Endothelial cell of hepatic sinusoid (primary cell): Measurements from ENCODE around the gene SIM2.

Source experiments
- in situ Hi-C: cut with HindIII; loops from 2 replicates; pipeline ENCODE4 v1.10.0; 2017; ENCODE audit warnings: low sequenced_read_pairs

Gene SIM2

DNA sequence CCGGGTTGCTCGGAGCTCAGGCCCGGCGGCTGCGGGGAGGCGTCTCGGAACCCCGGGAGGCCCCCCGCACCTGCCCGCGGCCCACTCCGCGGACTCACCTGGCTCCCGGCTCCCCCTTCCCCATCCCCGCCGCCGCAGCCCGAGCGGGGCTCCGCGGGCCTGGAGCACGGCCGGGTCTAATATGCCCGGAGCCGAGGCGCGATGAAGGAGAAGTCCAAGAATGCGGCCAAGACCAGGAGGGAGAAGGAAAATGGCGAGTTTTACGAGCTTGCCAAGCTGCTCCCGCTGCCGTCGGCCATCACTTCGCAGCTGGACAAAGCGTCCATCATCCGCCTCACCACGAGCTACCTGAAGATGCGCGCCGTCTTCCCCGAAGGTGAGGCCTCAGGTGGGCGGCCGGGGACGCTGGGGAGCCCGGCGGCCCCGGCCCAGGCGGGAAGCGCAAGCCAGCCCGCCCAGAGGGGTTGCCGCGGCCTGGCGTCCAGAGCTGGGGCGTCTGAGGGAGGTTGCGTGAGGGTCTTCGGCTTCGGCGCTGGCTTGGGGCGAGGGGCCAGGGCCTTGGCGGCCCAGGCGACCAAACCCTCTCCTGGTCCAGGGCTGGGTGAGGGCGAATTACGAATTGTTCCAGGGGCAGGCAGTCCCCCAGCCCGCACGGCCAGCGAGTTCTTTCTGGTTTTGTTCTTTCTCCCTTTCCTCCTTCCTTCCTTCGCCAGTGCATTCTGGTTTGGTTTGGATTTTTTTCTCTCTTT lies 805 bp downstream of the SIM2 start:
- in situ Hi-C loops: no loop called here

DNA sequence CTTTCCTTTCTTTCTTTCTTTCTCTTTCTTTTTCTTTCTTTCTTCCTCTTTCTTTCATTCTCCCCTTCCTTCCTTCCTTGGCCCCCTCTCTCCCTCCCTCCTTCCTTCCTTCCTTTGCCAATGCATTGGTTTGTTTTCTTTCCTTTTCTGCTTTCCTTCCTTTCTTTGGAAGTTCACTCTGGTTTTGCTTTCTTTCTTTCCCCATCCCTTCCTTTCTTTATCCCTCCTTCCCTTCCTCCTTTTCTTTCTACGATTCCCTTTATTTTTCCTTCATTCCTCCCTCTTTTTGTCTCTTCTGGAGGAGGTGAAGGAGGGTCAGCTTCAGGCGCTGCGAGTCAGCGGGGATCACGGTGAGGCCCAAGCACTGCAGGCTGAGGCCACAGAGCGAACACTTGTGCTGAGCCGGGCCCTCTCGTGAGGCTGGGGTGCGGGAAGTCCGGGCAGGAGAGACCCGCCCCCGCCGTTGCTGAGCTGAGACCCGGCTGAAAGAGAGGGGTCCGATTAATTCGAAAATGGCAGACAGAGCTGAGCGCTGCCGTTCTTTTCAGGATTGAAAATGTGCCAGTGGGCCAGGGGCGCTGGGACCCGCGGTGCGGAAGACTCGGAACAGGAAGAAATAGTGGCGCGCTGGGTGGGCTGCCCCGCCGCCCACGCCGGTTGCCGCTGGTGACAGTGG lies 1.5 kb downstream of the SIM2 start:
- in situ Hi-C loops: no loop called here

DNA sequence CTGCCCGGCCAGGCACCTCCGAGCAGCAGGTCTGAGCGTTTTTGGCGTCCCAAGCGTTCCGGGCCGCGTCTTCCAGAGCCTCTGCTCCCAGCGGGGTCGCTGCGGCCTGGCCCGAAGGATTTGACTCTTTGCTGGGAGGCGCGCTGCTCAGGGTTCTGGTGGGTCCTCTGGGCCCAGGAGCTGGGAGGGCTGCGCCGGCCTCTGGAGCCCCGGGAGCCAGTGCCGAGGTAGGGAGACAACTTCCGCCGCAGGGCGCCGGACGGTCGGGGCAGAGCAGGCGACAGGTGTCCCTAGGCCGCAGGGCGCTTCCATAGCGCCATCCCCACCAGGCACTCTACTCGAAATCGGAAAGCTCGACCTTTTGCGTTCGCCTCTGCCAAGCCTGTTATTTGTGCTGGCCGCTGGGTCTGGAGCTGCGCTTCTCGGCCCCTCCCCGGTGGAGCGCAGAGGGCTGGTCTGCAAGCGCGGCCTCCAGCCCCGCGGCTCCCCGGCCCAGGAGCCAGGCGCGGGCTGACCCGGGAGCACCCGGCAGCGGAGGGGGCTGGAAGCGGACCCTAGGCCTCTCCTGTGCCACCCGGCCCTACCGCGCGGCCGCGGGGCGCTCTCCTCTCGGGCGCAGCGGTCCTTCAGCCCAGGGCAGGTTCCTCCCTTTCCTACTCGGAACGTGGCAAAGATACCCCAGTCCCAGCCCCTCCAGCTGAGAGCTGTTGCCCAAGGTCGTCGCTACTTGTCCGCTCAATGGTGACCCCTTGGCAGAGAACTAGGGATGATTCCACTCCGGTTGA lies 2.2 kb downstream of the SIM2 start:
- in situ Hi-C loops: no loop called here

DNA sequence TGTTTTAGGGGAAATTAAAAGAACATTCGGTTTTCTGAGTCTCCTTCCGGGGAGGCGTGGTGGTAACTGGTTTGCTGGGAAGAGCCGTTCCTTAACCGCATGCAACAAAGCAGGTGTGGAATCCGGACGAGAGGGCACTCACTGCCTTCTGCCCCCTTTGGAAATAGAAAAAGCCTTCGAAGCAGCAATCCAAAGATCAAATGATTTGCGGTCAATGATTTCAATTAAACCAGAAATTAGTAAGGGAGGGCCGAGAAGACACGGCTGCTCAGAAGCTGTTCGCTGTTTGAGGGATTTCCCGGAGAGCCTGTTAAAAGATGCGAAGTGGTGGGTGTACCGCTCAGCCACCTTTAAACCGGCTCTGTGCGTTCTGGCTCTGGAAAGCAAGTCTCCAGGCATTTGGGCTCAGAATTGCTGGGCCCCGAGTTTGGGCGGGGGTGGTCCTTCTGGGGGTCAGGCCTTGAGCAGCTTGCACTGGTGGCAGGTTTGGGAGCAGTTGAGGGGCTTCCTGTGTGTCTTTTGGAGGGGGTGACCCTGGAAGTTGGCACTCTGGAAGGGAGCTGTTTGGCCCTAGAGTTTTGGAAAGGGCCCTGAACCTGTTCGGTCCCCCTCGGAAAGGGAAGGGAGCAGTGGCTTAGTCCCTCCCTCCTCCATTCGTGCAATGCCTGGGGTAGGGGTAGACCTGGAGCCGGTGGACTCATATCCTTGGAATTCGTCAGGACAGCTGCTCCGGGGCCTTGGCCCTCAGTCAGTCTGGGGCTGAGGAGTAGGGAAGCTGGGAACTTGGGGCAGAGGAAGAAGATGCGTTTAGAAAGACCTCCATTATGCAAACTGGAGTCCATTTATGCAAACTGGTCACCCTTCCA lies 3.1 kb downstream of the SIM2 start:
- in situ Hi-C loops: no loop called here

DNA sequence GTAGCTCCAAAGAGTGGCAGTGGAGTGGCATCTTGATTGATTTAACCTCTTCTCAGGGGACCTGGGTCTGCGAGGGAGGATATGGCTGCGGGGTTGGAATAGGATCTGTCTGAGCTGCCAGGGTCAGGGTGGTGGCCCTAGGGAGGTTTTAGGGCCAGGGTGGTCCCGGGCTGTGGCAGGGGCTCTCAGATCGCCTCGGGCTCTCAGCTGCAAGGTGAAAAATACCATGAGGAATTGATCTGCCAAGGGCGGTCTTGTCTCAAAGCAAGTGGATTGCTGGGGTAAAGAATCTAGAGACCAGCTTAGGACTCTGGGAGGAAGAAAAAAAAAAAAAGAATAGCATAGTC lies 3.7 kb downstream of the SIM2 start:
- in situ Hi-C loops: no loop called here

DNA sequence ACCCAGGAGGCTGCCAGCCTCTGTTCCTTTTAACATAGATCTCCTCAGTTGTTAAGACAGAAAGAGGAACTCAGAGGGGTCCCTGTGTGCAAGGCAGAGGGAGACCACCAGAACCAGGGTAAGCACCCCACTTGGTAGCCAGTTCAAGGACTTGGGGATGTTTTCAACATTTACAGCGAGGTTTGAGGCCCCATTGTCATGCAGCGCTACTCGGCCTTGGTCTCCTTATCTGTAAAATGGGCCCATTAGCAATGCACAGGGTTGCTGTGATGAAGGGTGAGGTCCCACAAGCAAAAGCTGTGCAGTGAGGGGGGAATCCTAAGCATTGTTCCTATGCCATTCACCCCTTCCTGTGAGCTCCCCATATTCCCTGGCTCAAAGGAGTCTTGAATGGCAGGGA lies 4.2 kb downstream of the SIM2 start:
- in situ Hi-C loops: no loop called here

DNA sequence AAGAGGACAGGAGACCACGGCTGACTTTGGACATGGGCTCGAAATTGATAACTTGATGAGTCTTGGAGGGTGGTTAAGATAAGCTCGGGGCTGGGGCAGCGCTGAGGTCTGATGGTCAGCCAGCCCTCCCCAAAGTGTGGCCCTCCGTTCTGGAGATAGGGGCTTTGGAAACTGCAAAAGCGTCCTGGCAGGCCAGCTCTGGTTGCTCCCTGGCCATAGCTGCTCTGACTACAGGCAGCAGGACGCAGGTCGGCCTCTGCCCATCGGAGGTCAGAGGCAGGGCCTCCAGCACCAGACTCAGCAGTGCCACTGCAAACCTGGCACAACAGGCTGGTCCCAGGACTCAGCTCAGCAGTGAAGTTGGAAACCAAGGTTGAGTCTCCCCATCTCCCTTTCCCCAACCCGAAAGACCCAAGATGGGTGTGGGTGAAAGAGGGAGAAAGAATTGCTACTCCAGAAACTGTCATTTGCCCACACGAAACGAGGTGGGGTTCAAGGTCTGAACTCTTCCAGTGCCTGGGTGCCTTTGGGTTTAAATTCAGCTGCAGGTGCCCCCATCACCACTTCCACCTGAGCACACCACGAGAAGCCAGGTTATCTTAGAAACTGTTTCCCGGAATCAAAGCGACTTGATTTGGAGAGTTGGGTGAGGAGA lies 4.8 kb downstream of the SIM2 start:
- in situ Hi-C loops: no loop called here

DNA sequence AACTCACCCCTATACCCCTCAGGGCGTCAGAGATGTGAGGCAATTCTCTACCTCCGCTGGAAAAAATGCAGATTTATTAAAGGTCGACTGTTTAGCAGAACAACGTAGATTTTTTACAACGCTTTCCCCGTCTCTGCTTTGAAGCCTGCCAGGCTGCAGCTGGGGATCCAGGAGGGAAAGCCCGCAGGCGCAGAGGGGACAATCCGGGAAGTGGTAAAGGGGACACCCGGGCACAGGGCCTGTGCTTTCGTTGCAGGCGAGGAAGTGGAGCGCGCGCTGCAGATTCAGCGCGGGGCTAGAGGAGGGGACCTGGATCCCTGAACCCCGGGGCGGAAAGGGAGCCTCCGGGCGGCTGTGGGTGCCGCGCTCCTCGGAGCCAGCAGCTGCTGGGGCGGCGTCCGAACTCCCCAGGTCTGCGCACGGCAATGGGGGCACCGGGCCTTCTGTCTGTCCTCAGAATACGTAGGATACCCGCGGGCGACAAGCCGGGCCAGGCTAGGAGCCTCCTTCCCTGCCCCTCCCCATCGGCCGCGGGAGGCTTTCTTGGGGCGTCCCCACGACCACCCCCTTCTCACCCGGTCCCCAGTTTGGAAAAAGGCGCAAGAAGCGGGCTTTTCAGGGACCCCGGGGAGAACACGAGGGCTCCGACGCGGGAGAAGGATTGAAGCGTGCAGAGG lies 5.5 kb downstream of the SIM2 start:
- in situ Hi-C loops: no loop called here

DNA sequence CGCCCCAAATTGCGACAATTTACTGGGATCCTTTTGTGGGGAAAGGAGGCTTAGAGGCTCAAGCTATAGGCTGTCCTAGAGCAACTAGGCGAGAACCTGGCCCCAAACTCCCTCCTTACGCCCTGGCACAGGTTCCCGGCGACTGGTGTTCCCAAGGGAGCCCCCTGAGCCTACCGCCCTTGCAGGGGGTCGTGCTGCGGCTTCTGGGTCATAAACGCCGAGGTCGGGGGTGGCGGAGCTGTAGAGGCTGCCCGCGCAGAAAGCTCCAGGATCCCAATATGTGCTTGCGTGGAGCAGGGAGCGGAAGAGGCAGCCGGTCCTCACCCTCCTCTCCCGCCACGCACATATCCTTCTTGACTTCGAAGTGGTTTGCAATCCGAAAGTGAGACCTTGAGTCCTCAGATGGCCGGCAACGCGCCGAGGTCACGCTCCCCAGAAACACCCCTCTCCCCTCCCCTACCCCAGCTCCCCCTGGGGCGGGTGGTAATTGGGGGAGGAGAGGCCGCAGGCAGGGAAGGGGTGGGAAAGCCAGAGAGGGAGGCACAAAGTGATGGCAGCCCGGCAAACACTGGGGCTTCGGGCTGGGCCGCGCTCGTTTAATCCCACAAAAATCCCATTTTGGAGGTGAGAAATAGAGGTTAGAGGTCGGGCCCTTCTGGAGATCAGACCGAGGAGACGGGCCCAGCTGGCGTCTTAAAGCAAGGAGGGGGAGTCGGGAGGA lies 6.2 kb downstream of the SIM2 start:
- in situ Hi-C loops: no loop called here

DNA sequence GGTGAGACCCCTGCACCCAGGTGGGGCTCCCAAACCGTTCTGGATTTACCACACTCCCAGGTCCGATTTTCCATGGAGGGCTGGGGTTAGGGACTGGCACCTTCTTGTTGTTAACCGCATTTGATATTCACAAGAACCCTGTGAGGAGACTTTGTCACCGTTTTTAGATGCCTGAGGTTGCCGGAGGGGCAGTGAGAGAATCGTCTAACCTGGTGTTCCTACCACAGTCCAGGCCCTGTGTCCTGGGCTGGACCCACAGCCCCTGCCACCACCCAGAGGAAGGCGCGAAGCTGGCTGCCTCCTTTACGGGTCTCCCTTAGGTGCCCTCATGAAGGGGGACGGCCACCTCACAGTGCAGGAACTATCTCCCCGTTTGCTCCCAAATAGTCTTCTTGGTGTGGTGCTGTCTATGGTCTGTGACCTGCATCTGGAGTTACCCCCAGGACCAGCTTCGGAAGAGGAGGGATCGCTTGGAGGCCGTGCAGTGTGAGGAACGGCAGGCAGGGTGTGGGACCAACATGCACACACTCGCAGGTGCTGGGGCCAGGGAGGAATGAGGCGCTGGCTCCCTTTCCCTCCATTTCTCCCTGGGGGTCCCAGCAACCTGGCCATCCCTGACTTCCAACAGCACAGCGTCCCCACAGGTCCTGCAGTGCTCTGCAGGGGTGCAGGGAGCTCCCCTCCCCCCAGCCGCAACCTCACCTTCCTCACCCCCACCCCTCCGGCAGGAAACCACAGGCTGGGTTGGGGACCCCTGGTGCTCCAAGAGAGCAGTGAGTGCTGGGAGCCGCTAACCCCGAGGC lies 7.0 kb downstream of the SIM2 start:
- in situ Hi-C loops: no loop called here

DNA sequence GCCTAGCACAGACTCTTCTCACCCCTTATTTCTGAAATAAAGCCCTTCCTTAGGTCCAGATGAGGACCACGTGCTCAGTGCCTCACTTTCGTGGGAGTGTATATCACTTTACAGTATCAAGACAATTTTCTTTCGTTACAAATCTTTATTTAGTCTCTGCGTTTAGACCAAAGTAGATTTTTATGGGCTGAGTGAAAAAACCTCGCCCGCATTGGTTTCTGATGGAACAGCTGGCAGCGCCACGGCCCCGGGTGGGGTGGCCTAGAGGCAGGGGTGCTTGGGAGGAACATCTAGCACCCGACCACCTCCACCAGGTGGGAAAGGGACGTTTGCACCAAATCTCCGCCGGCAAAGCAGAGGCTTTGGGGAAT lies 7.6 kb downstream of the SIM2 start:
- in situ Hi-C loops: no loop called here

DNA sequence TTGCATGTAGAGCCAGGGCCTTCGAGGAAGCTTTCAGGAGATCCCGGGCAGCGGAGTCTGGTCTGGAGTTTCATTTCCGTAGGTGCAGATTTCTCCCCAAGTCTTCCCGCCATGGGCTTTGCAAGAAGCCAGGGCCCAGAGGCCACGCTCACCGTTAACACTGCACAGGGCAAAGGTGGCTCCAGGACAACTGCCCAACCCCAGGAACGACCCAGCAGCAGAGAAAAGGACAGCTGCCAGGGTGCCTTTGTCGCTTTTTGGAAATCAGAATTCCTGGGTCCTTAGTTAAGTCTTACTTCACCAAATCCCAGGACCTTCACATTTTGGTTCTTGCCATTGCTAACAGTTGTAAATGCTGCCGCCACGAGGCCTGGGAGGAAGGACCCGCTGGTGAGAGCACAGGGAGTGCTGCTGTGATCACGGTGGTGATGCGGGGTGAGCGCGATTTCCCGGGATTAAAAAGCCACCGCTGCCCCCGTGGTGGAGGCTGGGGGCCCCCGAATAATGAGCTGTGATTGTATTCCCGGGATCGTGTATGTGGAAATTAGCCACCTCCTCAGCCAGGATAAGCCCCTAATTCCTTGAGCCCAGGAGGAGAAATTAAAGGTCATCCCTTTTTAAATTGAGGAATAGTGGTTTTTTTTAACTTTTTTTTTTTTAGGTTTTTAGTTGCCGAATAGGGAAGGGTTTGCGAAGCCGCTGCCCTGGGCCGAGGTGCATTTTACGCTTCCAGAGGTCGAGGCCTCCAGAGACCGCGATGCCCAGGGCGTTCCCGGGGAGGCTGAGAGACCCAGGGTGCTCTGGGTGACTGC lies 8.2 kb downstream of the SIM2 start:
- in situ Hi-C loops: no loop called here

DNA sequence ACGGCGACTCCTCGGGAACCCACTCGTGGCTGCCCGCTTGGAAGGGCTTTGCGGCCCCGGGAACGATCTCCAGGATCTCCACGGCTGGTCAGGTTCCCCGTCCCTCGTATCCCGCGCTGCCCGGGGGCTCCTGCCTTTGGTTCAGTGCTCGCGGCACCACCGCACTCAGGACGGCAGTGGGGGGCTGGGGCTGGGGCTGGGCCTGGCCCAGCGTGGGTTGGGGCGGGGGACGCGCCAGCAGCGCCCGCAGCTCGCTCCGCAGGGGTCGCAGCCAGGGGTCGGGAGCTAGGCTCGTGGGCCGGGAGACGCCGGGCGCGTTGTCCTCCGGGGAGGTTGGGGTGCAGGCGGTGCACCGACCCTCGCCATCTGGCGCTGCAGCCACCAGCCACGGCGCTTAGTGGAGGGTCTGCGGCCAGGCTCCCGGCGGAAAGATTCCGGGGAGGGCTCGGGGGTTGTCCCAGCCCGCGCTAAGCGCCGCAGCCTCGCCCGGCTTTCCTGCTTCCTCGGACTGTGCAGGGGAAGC lies 8.9 kb downstream of the SIM2 start:
- in situ Hi-C loops: no loop called here

DNA sequence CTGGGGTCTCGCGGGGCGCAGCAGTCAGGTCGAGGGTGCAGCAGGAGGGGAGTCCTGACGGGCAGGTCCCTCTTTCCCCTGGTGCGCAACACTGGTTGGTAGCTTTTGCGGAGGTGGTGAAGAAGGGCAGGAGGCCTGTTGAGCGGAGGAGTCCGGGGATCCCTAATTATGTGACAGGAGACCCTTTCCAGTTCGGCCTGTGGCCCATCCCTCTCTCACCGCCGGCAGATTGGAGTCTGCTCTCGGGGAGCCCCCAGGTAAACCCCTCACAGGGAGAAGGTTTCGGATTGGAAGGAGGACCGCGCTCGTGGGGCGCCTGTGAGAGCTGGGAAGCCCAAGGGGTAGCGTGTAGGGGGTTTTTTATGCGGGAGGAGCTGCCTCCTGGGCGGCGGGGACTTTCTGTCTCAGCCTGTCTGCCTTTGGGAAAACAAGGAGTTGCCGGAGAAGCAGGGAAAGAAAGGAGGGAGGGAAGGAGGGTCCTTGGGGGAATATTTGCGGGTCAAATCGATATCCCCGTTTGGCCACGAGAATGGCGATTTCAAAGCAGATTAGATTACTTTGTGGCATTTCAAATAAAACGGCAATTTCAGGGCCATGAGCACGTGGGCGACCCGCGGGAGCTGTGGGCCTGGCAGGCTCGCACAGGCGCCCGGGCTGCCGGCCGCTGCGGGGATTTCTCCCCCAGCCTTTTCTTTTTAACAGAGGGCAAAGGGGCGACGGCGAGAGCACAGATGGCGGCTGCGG lies 9.5 kb downstream of the SIM2 start:
- in situ Hi-C loops: no loop called here

DNA sequence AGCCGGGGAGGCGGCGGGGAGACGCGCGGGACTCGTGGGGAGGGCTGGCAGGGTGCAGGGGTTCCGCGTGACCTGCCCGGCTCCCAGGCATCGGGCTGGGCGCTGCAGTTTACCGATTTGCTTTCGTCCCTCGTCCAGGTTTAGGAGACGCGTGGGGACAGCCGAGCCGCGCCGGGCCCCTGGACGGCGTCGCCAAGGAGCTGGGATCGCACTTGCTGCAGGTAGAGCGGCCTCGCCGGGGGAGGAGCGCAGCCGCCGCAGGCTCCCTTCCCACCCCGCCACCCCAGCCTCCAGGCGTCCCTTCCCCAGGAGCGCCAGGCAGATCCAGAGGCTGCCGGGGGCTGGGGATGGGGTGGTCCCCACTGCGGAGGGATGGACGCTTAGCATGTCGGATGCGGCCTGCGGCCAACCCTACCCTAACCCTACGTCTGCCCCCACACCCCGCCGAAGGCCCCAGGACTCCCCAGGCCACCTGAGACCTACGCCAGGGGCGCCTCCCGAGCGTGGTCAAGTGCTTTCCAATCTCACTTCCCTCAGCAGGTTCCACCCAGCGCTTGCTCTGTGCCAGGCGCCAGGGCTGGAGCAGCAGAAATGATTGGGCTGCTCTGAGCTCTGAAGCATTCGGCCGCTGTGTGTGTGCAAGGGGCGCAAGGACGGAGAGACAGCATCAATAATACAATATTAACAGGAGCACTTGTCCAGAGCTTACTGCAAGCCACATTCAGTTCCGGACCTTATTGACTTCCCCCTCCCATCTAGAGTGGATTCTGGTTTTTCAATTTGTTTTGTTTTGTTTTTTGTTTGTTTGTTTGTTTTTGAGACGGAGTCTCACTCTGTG lies 10.3 kb downstream of the SIM2 start:
- in situ Hi-C loops: no loop called here
